GM21447 (cell line): ENCODE results near the gene ERBB4.

Experiments used
- ATAC-seq: cut with Tn5 transposase; IDR thresholded peaks from one replicate; pipeline ENCODE4 v1.9.1; 2021; ENCODE audit not compliant: unreplicated experiment

Gene ERBB4

DNA sequence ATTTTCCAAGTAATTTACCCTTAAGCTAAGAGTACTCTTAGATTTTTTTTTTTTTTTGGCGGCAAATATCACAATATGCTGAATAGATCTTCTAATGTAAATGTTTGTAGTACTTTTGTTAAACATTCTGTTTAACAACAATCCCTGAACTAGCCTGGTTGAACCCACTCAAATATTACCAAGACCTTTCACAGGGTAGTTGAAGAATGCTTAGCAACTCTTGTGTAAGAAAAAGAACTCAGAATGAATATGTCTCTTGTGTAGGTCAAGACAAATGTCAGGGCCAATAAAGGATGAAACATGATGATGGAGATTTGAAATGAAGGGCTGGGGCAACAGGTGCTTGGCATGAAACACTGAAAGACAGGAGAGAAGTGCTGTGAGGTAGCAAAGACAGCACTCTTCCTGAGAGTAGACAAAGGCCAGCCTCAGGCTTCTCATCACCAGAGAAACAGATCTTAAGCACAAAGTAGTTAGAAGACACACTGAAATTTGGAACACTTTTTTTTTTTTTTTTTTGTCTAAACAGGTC lies 597.3 kb downstream of the ERBB4 start:
- ATAC-seq, result no peak

DNA sequence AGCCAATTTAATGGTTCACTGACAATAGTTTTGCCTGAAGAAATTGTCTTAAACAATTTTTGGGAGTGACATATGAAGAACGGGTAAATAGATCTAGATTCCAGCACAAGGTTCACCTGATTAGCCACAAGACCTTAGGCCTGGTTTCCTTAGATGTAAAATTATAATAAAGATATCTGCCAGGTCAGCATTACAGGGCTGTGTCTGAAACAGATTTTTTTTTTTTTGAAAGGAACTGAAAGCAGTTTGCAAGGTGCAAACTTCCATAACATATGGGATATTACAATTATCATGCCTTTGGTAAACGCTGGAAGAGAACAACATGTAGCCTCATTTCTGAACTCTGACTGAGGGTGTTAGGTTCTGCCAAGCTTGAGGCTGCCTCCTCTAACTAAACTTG lies 599.4 kb downstream of the ERBB4 start:
- no peak for ATAC-seq

DNA sequence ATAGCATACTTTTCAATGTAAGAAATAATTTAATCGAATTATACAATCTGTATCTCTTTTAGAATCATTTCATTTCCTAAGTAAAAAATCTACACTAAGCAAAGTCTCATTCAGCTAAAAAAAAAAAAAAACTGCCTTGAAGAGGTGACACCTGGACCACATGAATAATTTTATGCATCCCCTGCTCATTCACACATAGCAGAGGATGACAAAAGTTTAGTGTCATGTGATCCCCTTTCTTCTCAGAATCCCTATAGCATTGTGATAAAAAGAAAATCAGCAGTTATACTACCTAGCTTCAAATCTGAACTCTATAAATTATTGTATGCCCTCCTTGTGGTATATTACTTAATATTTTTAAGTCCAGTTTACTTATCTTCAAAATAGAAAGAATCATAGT lies 603.8 kb downstream of the ERBB4 start:
- ATAC-seq, result no peak

DNA sequence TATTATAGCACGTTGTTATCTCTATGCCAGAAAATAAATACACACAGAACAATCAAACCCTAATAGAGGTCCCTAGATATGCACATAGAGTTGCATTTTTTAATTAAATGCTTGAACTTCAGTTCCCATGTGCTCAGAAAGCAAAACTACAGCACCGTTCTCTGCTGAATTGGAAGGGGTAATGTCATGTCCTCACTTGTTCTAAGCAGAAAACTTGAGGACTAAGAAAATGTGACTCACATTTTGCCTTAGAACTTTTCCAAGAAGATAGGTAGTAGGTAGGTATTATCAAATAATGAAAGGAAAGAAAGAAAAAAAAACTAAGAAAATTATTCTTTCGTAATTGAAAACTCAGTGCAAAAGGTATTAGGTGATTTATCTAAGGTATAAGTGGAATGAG lies 607.3 kb downstream of the ERBB4 start:
- no peak for ATAC-seq

- ATAC-seq, result peak; percentile 93
Observed at GRCh38 chr2:211930331-211930730, 608.3 kb downstream of the ERBB4 start.

- ATAC-seq, result no peak
Observed at GRCh38 chr2:211928201-211928600, 610.4 kb downstream of the ERBB4 start.

- no peak for ATAC-seq
Observed at GRCh38 chr2:211923019-211923418, 615.6 kb downstream of the ERBB4 start.

GRCh38 chr2:211903961-211904360 lies 634.6 kb downstream of the ERBB4 start:
- no peak for ATAC-seq

DNA sequence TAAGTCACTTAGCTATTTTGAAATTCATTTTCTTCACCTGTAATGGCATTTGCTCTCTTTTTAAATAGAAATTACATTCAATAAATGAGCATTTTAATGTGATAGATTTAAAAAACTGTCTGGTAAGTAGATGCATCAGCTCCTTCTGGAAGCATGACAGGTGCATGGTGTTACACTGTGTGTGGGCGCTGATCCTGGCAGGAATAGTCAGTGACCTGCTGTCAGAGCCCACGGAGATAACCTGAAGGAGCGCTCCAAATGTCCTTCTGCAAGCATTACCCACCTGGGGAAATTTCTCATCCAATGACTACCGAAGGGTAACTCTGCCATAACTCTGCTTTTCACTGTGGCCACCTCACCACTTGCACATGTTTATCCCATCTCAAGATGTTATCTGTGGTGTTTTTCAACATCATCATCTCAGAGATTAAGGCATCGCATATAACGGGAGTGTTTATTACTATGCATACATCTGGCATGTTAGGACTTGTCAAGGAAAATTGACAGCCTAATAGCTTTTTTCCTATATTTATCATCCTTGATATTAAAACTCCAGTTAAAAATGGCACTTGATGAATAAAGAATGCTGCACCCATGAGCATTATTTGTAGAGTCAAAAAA lies 637.3 kb downstream of the ERBB4 start:
- ATAC-seq, result no peak

GRCh38 chr2:211900518-211900917 lies 638.1 kb downstream of the ERBB4 start:
- no peak for ATAC-seq

- no peak for ATAC-seq
Observed at GRCh38 chr2:211900000-211900399, 638.6 kb downstream of the ERBB4 start.

DNA sequence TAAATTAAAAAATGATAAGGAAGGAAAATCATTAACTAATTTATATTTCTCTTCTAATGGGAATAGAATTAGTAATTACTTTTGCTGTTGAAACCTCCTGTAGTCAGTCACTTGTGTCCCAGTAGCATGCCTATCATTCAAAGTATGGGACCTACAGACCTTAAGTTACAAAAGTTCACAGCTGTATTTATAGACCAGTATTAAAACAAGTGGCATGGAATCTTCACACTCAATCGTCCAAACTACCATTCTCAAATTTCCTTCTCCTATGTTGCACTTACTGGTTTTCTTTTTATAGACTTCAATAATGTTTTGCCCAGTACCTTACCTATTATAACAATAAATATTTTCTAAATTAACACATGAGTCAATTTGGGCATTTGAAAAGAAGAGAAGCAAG lies 639.9 kb downstream of the ERBB4 start:
- no peak for ATAC-seq

DNA sequence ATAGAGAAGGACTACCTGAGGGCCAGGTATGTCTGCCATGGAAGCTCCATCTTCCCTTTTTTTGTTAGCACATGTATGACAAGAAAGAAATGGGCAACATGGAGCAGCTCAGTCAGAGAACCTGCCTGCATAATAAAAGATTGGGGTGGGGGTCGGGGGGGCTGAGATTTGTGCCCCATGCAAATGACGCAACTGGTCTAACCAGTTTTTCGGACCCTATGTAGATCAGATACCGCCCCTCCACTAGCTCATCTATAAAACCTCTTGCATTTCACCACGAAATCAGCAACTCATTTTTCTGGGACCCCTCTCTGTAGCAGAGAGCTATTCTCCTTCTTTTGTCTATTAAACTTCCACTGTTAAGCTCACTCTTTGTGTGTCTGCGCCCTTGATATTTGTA lies 657.2 kb downstream of the ERBB4 start:
- ATAC-seq, result no peak

GRCh38 chr2:211879323-211879722 lies 659.3 kb downstream of the ERBB4 start:
- no peak for ATAC-seq

GRCh38 chr2:211877061-211877460 lies 661.5 kb downstream of the ERBB4 start:
- ATAC-seq, result no peak

GRCh38 chr2:211875488-211875887 lies 663.1 kb downstream of the ERBB4 start:
- ATAC-seq, result no peak

DNA sequence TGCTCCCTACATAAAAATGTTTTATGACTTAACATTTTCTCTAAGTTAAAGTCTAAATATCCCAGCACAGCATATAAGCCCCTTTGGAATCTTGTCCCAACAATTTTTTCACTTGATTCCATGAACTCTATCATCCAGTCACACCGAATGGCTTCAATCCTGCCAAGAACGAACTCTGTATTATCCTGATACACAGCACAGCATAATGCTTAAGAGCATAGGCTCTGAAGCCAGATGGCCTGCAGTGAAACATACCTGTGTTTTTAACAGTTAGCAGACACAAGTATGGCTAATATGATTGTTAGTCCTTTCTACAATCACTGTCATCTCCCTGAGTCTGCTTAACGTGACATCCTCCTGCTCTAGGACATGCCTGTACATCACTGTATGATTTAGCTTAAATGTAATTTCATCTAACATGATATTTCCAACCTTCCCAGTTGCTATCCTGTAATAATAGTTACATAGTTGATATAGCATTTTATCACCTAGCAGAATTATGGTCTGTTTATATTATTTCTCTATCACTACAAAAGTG lies 669.5 kb downstream of the ERBB4 start:
- no peak for ATAC-seq

GRCh38 chr2:211867845-211868451 lies 670.7 kb downstream of the ERBB4 start:
- peak; percentile 91 for ATAC-seq

DNA sequence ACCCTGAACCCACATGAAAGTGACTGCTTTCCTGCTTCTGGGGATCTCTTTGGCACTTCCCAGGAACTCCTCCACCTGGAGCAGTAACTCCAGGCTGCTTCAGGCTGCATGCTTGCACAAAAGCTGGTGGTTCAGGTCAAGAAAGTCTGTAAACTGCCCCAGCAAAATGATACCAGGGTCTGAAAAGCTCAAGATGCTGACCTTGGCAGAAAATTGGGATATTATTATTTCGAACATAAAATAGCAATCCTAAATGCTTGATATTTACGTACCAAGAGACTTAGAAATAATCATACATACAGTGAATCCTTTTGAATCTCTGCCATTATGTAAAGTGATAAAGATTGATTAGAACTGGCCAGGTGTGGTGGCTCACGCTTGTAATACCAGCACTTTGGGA lies 674.3 kb downstream of the ERBB4 start:
- ATAC-seq, result no peak

DNA sequence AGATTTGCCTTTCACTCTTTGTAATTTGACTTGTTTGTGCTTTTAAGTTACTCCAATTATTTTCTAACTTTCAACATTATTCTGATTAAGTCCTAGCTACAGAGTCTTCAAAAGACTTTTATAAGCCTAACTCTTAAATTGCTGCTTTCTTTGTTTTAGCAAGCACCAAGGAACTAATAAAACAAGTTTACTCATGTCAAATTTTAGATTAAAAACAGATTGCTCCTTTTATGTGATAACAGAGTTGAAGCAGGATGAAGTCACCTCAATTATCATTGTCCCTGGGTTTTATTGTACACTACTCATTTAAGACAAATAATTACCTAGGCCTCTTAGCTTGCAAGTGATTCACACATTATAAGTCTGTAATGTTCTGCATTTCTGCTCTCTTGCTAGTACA lies 678.4 kb downstream of the ERBB4 start:
- ATAC-seq, result no peak

GRCh38 chr2:211854832-211855231 lies 683.8 kb downstream of the ERBB4 start:
- ATAC-seq, result no peak

GRCh38 chr2:211846714-211847113 lies 691.9 kb downstream of the ERBB4 start:
- no peak for ATAC-seq

DNA sequence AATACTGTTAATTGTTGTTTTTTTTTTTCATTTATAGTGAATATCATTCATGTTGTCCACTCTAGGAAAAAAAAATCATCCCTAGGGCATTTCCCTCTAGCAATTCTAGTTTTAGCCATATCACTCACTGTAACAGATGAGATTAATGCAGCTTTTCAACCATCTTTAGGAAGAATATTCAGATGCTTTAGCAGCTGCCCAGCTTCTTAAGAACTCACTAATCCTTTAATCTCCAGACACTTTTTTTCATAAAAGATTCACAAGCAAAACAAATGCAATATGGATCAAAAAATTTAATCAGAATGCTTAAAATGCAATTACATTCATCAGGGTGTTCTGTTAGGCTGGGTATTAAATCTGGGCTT lies 692.6 kb downstream of the ERBB4 start:
- ATAC-seq, result no peak
